ENCODE measurements around the gene DNAH7. TPM values are rescaled to one million over a fixed set of nuclear protein-coding genes. Genes with fewer than 3 reads are reported as not detected.
A peak's percentile ranks its signal among the peaks of the same experiment; 100 is the strongest.

Gene DNAH7
- total and polyA plus RNA-seq, 2 experiments from 2014 or later: 0.35 to 1.1 TPM

DNA sequence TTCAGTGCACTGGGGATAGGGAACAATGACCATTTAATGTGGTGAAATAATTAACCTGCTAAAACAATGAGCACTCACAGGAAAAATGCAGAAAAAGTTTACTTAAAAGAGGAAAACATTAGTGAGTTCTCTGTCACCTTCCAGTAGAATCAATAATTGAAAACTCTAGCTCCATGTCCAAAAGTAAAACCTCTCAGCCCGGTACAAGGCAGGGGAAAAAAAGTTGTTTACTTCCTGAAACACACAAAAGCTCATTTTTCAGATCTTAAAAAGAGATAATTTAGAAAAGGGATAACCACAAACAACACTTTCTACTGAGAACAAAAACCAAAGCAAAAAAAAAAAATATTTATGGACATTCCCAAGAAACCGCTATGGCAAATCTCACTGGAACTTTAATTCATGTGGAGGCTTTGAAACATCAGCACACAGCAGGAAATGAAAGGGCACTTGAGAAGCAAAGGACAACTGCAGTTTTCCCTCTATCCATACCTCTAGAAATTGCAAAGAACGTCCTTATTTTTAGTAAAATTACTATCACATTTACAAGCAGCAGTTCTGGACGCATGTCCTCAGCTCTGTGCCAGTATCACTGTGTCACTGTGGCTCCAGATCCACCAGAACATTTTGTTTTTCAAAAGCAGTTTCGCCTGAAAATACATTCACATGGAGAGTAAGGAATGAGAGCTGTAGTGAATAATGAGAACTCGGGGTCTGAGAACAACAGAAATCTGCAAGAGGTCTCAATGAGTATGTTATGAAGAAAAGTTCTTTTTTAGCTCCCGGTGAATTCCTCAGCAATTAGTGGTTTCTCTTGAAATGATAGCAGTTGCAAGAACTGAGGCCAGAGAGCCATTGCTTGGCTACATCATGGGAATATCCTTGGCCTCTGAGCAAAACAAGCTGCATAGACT is 44.7 kb upstream of the DNAH7 start:
- H3K4me2 ChIP-seq: peak overlapping the region; percentile 26
- Mint-ChIP-seq H3K36me3 (ENCODE audit: low read depth) (no peaks in the 10 kb centered on the region), H3K27ac (peak overlapping the region; percentile 97), H3K4me1 (peaks cover 31% of the 10 kb centered on the region), H3K27me3 (ENCODE audit: insufficient read depth, low read depth, poor library complexity) (peaks cover under 1% of the 10 kb centered on the region), H3K9me3 (no peaks in the 10 kb centered on the region), H3K4me3 (peak overlapping the region; percentile 35; the same call in 2 of the 3 replicates)
- no peaks in the 10 kb centered on the region for H3K79me2 ChIP-seq (replicated peaks; ENCODE audit: insufficient read depth)
- DNase-seq (ENCODE audit: low spot score) (peak; percentile 41), ATAC-seq (peak; percentile 78)
- no peaks in the 10 kb centered on the region for H4K20me1 ChIP-seq (replicated peaks; ENCODE audit: insufficient read depth)
- H3K4me3 ChIP-seq: no peak overlapping the region
- TF ChIP-seq JUNB (IDR thresholded peaks at IDR 0.05; ENCODE audit: unreplicated experiment) (no peak), CREB1 (CRISPR knock-in tag; IDR thresholded peaks at IDR 0.05; ENCODE audit: low read depth) (no peak), POLR2AphosphoS5 (IDR thresholded peaks at IDR 0.05; ENCODE audit: low read depth) (no peak)
- TF ChIP-seq, protein P1, sequence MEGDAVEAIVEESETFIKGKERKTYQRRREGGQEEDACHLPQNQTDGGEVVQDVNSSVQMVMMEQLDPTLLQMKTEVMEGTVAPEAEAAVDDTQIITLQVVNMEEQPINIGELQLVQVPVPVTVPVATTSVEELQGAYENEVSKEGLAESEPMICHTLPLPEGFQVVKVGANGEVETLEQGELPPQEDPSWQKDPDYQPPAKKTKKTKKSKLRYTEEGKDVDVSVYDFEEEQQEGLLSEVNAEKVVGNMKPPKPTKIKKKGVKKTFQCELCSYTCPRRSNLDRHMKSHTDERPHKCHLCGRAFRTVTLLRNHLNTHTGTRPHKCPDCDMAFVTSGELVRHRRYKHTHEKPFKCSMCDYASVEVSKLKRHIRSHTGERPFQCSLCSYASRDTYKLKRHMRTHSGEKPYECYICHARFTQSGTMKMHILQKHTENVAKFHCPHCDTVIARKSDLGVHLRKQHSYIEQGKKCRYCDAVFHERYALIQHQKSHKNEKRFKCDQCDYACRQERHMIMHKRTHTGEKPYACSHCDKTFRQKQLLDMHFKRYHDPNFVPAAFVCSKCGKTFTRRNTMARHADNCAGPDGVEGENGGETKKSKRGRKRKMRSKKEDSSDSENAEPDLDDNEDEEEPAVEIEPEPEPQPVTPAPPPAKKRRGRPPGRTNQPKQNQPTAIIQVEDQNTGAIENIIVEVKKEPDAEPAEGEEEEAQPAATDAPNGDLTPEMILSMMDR (conservative IDR thresholded peaks at IDR 0.05; ENCODE audit: low read depth in 2 of 2): no peak
- TF ChIP-seq, protein P2, sequence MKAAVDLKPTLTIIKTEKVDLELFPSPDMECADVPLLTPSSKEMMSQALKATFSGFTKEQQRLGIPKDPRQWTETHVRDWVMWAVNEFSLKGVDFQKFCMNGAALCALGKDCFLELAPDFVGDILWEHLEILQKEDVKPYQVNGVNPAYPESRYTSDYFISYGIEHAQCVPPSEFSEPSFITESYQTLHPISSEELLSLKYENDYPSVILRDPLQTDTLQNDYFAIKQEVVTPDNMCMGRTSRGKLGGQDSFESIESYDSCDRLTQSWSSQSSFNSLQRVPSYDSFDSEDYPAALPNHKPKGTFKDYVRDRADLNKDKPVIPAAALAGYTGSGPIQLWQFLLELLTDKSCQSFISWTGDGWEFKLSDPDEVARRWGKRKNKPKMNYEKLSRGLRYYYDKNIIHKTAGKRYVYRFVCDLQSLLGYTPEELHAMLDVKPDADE (IDR thresholded peaks at IDR 0.05): no peak
- TF ChIP-seq, protein P3, sequence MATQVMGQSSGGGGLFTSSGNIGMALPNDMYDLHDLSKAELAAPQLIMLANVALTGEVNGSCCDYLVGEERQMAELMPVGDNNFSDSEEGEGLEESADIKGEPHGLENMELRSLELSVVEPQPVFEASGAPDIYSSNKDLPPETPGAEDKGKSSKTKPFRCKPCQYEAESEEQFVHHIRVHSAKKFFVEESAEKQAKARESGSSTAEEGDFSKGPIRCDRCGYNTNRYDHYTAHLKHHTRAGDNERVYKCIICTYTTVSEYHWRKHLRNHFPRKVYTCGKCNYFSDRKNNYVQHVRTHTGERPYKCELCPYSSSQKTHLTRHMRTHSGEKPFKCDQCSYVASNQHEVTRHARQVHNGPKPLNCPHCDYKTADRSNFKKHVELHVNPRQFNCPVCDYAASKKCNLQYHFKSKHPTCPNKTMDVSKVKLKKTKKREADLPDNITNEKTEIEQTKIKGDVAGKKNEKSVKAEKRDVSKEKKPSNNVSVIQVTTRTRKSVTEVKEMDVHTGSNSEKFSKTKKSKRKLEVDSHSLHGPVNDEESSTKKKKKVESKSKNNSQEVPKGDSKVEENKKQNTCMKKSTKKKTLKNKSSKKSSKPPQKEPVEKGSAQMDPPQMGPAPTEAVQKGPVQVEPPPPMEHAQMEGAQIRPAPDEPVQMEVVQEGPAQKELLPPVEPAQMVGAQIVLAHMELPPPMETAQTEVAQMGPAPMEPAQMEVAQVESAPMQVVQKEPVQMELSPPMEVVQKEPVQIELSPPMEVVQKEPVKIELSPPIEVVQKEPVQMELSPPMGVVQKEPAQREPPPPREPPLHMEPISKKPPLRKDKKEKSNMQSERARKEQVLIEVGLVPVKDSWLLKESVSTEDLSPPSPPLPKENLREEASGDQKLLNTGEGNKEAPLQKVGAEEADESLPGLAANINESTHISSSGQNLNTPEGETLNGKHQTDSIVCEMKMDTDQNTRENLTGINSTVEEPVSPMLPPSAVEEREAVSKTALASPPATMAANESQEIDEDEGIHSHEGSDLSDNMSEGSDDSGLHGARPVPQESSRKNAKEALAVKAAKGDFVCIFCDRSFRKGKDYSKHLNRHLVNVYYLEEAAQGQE (IDR thresholded peaks at IDR 0.05; ENCODE audit: unreplicated experiment): no peak
- H3F3A ChIP-seq (replicated peaks; ENCODE audit: low read depth): no peaks in the 10 kb centered on the region
- no peaks in the 10 kb centered on the region for H3K9me2 ChIP-seq (ENCODE audit: insufficient read depth)
- H3K27me3 ChIP-seq (ENCODE audit: insufficient read depth): no peaks in the 10 kb centered on the region
- H2AFZ ChIP-seq: no peak overlapping the region
- H3K4me1 ChIP-seq (ENCODE audit: insufficient read depth): peaks cover 15% of the 10 kb centered on the region; the same call in 1 of the 2 replicates
- no peaks in the 10 kb centered on the region for H3K36me3 ChIP-seq (ENCODE audit: insufficient read depth)
- peak overlapping the region; percentile 89 for H3K27ac ChIP-seq (ENCODE audit: low read depth)
